Dermis microvascular lymphatic vessel endothelial cell (primary cell): Measurements from ENCODE around the gene CFAP61. TPM values are rescaled to one million over a fixed set of nuclear protein-coding genes. Genes with fewer than 3 reads are reported as not detected.
"Not testable (repeated sequence)": the region's sequence is repeated elsewhere in the genome, so short reads cannot be mapped to it uniquely, and the experiment has no call there.

Experiments
- DNase-seq, 2 donors: peaks; one replicate each; pipeline versions ENCODE4 v3.0.0 to v3.0.0-alpha.2; 2010; ENCODE audit warnings: low read depth in 2 of 2
- total RNA-seq: library from RNA; depleted of rRNA; stranded (reverse); fragments of >200 nt; gene quantifications from 2 replicates; pipeline ENCODE4 v1.2.1, GENCODE V29; 2014

CFAP61 gene
- total RNA-seq, 1 donor from 2014 or later: not detected

DNA sequence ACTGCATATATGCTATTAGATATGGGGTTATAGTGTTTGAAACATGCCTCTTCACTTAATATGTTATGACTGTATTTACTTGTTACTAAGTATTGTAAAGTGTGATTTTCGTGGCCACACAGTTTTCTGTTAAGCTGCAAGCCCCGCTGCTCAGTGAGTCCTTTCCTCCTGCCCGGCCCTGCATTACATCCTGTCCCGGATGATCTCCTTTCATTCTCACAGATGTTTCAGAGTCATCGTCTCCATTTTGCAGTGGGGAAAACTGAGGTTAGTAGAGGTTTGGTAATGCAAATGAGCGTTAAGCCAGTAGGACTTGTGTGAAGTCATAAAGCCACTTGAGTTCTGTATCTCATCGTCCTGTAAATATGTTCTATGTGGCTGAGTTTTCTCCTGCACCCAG is 155.5 kb downstream of the CFAP61 start:
- no peak for DNase-seq

DNA sequence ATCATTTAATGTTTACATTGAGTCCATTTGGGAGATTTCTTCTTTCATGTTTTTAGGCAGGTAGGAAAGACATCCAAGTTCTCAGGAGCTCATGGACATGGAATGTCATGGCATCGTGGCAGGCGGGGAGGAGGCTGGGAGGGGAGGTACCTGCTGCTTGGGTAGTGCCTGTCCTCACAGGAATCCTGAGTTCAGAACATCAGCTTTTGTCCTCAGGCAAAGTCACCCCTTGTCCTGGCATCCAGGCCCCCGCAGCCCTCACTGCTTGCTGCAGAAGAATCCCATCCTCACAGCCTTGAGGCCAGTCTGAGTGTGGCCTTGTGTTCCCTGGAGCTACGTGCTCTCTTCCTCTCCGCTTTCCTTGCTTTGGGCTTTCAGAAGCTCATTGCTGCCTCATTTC is 157.4 kb downstream of the CFAP61 start:
- no peak for DNase-seq

DNA sequence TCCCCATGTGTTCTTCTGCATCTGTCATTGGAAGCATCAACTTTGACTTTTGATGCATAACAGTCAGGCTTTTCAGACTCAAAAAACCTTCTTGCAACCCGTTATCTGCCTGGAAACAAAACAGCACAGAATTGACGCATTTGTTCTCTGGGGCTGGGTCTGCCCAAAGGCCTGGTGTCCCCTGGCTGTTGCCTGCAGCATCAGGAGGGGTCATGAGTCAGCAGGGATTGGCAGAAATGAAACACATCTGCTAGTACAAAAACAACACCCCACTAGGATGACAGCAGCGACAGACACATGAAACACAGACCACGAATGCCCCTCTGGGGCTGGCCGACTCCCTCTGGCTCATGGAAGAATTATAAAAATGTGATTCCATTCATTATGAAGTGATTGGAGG is 158.0 kb downstream of the CFAP61 start:
- DNase-seq: no peak

DNA sequence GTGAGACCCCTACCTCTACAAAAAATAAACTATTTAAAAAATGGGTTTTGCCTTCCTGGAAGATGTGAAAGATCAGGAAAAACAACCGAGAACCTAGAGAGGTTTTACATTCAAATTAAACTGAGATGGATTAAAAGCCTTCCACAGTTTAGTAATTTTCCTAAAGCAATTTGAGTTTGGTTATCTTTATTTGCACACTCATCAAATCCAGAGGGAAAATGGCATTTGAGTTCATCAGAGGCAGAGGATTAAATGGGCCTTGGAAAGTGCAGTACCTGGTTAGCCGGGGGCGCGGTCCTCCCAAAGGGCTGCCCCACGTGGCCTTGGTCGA is 158.6 kb downstream of the CFAP61 start:
- DNase-seq: no peak

DNA sequence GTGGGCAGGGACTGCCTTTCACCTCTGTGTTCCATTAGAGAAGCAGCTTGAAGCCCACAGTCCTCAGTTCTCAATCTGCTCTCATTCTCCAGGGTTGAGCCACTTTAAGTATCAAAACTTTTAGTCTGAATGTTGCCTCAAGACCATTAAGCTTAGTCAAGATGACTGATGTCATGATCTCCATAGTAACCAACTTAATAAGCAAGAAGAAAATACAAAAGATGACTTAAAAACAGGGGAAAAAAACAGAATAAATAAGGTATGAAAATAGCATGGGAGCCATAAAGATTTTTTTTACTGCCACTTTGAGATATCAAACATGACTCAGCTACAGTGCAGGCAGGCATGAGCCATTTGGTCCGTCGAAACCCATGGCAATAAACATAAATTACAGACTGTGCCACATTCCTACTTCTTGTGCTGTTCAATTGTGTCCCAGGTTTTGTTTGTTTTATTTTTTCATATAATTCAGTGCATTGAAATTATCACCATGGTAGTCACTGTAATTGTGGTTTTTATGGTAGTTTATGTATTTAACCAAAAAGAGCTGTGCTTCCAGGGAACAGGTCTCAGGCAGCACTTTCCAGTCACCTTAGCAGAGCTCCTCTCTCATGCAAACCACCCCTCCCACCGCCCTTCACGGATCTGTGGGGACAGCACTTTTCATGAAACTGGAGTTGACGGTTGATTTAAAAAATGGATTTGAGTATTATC is 159.1 kb downstream of the CFAP61 start:
- DNase-seq: no peak

DNA sequence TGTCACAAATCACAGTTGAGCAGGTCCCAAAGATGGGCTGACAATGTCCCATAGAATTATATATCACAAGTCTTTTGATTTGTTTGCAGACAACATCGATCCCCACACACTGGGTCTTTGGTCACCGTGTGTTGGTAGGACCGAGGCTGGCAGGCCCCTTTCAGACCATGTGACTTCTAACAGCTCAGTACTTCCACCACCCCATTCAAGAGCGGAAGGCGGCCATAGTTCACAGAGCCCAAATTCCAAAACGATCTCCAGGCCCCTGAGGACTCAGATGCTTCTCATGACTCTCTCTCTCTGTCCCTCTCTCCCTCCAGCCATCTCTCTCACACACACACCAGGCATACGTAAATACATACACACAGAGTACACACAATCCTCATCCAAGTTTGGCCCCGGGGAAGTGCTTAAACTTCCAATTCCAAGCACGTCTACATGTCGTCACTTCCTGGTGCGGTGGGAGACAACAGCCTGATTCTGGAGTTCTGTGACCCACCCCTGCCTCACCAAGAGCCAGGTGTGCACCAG is 159.7 kb downstream of the CFAP61 start:
- no peak for DNase-seq

DNA sequence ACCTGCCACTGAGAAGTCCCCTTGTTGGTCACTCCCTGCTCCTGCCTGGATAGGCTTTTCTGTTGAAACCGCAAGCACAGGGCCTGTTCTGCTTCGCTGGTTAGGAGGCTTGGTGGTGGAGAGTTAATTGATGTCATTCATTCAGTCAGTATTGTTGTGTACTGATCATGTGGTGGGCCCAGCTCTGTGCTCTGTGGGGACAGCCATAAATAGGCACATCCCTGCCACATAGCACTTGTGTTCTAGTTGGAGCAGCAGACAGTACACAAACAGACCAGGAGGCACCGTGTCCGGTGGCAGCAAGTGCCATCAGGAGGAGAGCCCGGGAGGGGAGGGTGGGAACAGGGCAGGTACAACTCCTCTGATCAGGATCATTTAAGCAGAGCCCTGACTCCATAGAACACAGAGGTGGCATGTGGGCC is 160.4 kb downstream of the CFAP61 start:
- DNase-seq: no peak

DNA sequence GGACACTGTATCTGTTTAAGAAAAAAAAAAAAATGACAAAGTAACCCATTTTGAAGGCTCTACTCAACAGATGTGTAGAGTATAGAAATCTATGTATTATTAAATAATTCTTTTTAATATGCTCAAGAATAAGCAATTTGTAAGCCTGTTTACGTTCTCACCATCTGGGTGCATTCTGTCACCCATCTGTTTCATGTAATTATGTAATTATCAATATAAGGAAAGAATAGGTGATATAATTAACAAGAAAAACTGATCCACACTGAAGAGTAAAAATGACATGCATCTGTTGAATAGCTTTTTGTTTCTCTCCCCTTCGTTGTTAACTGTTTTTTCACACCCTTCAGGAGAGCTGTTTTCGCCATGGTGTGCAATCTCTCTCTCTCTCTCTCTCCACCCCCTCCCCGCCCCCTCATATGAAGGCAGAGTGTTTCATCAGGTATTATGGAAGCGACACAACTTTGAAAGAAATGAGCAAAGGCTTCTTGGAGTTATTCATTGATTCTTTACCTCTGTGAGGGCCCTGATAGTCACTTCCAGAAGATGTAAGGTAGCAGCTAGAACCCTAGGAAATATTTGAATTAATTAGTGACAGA is 161.3 kb downstream of the CFAP61 start:
- DNase-seq: no peak

DNA sequence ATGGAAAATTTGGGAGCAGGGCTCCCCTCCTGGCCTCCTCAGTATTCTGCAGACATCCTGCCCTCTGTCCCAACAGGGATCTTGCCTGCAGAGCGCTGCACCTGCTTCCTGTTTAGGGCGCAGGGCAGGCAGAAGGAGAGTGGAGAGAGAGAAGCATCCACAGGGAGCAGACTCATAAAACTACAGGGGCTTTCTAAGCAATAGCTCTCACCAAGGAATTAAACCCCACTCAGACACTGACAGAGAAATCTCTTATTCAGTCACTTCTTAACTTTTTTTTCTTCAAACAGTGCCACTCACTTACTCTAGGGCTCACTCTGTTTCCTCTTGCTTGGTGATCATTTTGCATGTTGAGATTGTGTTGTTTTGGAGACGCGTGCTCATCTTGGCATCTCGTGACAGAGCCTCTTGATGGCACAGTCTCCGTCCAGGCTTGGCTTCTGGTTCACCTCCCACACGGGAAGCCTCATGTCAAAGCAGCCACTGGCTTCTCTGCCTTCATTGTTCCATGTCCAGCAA is 162.5 kb downstream of the CFAP61 start:
- no peak for DNase-seq

DNA sequence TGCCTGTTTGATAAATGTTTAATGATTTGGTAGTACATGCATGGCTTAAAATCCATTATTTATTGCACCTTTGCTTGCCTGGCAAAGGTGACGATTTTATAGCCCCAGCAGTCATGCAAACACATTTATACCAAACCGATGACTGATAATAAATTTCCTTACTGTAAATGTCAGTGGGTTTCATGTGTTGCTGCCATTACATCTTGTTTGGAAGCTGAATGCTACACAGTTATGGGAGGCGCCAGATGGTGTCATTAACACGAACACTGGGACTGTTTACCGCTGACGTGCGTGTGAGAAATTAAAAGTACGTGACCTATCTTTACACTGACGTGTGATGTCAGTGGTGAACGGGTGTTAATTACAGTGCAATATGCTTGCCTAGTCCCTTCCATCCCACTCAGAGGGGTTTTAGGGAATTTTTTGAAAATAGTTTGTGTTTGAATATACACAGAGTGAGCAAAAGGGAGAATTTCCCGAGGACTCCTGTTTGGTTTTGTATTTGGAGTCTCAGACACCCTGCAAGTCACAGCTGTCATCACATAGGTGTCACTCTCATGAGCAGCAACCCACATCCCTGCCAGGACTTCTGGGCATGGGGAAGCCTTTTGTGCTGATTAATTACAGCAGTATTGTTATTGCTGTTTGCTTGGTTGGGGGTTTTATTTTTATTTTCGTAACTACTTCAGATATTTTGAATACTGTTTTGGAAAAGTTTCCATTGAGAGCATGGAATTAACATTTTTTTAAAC is 163.8 kb downstream of the CFAP61 start:
- DNase-seq: no peak

DNA sequence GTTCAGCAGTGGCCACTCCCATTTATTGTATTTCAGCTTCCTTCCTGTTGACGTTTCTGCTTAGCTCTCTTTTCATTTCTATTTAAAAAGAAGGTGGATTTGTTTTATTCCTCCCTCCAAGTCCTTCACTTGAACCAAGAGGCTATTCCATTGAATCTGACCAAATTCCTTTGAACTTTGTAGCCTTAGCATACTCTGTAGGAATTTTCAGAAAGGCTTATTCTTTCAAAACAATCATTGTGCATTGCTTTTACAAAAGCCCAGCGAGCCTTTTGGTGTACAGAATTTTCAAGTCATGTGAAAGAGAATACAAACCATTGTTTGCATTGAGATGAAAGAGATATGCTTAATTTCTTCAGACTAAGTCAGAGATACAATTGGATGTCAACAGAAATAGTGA is 164.6 kb downstream of the CFAP61 start:
- no peak for DNase-seq

DNA sequence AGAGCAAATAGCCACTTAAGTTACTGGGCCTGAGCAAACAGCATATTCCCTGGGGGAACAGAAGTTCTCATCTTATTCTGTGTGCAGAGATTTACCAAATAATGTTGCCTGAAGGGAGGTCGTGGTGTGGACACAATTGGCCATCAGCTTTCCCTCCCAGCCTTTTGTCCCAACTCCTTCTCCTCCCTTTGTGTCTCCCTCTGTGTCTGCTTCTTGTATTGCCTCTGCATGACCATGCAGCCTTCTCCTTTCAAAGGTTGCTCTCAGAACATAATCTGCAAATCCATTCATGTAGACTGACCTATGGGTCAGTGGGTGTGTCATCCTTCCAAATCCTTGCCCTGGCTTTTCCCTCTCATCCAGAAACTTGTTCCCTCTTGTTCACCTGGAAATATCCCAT is 165.3 kb downstream of the CFAP61 start:
- DNase-seq: no peak

DNA sequence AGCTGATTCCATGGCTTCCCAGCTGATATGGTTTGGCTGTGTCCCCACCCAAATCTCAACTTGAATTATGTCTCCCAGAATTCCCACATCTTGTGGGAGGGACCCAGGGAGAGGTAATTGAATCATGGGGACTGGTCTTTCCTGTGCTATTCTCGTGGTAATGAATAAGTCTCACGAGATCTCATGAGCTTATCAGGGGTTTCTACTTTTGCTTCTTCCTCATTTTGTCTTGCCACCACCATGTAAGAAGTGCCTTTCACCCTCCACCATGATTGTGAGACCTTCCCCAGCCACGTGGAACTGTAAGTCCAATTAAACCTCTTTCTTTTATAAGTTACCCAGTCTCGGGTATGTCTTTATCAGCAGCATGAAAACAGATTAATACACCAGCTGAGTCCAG is 165.8 kb downstream of the CFAP61 start:
- DNase-seq: not testable (repeated sequence)

DNA sequence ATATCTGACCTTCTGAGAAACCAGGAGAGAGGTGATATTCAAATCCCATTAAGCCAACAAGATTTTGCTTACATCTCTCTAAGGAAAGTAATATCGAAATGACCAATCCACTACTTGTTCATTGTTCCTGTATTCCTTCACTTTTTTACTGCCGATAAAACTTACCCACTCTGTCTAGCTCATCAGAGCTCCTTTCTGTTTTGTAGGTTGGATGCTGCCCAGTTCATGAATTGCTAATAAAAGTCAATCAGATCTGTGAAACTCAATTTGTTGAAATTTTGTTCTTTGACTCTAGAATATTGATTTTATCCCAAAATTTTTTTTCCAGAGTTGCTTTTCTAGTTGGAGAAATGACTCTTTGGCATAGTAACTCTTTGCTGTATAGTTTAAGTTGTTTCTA is 166.7 kb downstream of the CFAP61 start:
- no peak for DNase-seq

DNA sequence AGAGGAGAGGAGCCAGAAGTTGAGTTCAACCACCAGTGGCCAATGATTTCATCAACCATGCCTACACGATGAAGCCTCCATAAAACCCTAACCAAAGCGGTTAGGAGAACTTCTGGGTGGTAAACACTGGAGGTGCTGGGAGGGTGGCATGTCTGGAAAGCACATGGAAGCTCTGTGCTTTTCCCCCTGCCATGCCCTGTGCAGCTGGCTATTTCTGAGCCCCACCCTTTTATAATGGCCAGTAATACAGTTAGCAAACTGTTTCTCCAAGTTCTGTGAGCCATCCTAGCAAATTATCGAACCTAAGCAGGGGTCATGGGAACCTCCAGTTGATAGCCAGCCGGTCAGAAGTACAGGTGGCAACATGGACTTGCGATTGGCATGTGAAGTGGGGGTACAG is 167.8 kb downstream of the CFAP61 start:
- DNase-seq: no peak

DNA sequence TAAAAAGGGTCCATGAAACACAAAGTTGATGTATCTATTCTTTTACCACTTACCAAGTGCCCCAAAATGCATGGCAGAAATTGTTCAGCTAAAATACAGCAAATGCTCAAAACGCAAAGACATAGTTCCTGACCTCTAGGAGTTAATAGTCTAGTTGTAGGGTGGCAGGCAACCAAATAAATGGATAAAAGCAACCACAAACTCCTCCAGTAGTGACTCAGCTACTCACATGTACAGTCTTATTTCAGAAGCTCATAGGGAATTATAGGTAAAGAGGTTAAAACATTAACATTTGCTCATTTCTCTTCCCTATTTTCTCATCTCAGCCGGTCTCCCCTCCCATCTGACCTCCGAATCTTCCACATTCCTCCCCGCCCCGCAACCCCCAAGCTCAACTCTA is 171.6 kb downstream of the CFAP61 start:
- no peak for DNase-seq

DNA sequence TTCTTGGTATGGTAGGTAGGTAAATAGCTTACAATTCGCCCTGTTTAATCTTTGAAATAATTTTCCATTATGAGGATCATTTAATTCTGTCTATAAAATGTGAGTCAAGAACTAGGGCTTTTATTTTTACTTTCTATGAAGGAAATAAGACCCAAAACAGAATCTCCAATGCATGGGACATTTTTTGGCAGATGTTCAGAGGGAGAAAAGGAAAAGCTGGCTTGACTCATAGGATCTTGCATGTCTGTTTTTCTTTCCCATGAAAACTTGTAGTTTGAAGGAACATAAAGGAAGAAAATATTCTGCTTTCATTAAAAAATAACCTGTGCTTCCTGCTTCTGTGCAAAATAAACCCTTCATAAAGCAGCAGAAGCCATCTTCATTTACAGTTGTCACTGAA is 172.5 kb downstream of the CFAP61 start:
- DNase-seq: peak in 1 of 2 donors; percentile 53

DNA sequence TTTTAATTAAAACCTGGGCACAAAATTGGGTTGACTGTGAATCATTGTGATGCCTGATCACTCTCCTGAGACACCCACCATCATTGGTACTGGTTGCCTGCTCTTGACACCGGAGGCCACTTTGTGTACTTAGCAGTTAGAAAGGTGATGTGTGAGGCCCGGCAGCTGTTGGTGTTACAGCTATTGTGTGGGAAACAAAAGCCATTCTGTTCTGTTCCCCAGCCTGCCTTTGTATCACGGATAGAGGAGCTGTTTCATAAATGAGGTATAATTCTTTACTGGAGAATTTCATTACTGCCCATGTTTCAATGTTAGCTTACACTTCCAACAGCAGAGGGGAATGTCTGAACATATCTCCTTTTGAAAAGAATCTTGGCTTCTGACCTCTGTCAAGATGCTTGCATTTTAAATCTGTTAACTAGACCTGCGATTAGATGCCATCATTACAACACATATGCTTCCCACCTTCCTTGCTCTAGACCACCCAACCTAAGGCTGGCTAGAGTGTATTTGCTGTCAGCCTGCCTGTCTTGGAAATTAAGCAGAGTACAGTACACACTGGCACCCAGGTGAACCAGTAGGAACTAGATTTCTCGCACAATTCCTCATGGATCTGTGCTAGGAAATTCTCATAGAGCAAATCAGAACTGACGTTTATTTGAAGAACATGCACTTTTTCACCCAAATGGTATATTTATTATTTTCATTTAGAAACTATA is 173.2 kb downstream of the CFAP61 start:
- peak in 1 of 2 donors; percentile 27 for DNase-seq

DNA sequence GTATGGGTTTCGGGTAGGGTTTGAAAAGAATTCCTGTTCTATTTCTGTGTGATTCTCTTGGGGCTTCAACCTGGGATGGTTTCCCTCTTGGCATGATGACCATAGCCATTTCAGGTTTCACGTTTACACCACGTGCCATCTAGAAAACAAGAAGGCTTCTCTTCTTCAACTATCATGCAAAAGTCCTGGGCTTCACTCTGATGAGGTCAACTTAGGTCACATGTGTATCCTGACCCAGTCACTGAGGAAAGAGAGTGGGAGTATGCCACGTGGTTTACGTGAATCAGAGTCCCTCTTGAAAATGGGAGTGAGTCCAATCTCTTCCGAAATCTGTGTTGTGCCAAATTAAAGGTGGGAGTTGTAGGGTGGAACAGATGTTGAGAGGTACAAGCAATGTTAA is 174.2 kb downstream of the CFAP61 start:
- no peak for DNase-seq

DNA sequence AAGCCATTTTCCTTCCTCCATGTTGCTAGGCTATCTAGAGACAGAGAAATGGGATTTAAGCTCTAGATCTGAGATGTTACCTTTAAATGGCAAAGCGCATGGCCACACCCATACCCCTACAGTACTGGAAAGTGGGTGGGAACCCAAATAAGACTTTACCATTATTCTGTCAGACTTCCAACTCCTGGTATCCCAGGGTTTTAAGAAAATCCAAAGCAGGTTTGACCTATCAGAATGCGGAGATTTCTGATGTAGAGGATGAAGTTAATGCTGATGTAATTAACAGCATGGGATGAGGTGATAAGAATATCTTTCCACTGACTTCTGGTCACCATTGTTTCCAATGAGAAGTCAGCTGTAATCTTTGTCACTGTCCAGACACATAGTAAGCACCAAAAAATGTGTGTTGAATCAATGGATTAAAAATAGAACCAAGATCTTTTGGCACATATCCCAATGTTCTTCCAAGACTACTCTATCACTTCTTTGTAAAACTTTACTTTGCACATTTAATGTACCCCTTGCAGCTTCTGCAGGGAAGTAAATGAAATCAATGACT is 174.8 kb downstream of the CFAP61 start:
- DNase-seq: no peak

DNA sequence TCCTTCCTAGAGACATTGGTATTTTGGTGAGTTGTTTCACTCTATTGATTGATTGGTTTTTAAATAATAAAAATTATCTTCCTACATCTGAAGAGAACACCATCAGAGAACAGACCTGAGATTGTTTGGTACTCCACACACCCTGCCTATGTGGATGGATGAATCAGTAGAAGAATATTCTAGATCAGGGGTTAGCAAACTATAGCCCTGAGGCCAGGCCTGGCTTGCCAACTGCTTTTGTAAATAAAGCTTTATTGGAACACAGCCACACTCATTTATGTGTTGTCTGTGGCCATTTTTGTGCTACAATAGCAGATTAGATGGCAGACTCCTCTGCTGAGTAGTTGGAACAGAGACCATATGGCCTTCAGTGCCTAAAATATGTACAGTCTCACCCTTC is 176.0 kb downstream of the CFAP61 start:
- no peak for DNase-seq

DNA sequence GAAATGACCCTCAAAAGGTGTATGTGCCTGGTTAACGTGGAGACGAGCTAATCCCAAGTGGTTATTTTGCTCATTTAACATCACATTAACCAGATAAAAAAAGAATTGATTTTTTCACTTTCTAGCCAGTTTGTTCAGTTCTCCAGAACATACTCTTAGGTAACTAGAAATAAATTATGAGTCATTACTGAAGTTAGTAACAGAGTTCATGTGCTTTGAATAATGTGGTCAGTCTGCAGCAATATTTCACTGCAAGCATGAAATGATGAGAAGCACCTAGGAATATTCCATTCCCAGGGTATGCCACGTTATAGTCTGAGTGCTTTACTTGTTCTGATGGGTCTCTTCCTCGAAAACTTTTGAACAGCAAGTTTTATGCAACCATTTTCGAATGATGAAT is 177.3 kb downstream of the CFAP61 start:
- no peak for DNase-seq
